Tibial artery (tissue), 4 donors: Measurements from ENCODE around the gene UPF3A.
"Not testable (repeated sequence)": the region's sequence is repeated elsewhere in the genome, so short reads cannot be mapped to it uniquely, and the experiment has no call there.

Experiments
- DNase-seq, 2 donors: peaks; one replicate each; pipeline ENCODE4 v3.0.0-alpha.2; 2019
- H3K27ac ChIP-seq, 2 donors: fragments of 200-600 bp; sonication (generic) in 1 of 2; 1 replicate in 1 of 2; 2 replicates in 1 of 2; pipeline ENCODE4 v1.5.1; 2018 to 2019; ENCODE audit warnings: mild to moderate bottlenecking in 1 of 2
- H3K27me3 ChIP-seq, 2 donors: fragments of 200-600 bp; sonication (generic) in 1 of 2; one replicate each; pipeline versions ENCODE4 v1.5.1 to v1.6.0; 2016 to 2019
- H3K36me3 ChIP-seq, 3 donors: fragments of 200-600 bp; sonication (generic) in 2 of 3; one replicate each; pipeline ENCODE4 v1.5.1; 2016 to 2019; ENCODE audit warnings: mild to moderate bottlenecking in 2 of 3
- H3K4me1 ChIP-seq, 4 donors: fragments of 200-600 bp; sonication (generic) in 2 of 4; 1 replicate in 3 of 4; 2 replicates in 1 of 4; pipeline ENCODE4 v1.5.1; 2016 to 2019
- H3K4me3 ChIP-seq, 2 donors: fragments of 200-600 bp; sonication (generic) in 1 of 2; 1 replicate in 1 of 2; 2 replicates in 1 of 2; pipeline ENCODE4 v1.5.1; 2018 to 2019; ENCODE audit warnings: mild to moderate bottlenecking in 2 of 2
- H3K9me3 ChIP-seq, 3 donors: fragments of 200-600 bp; sonication (generic) in 1 of 3; one replicate each; pipeline ENCODE4 v1.5.1; 2016 to 2019
- CTCF ChIP-seq, 2 experiments: fragments of 200-600 bp in 1 of 2; fragments of 450-650 bp in 1 of 2; IDR thresholded peaks; one replicate each; pipeline ENCODE4 v1.5.1; 2017 to 2019; ENCODE audit warnings: antibody characterized with exemption in 2 of 2, mild to moderate bottlenecking in 1 of 2, moderate library complexity in 1 of 2
- intact Hi-C: fragments of 100-400 bp; cut with DNase I; formaldehyde crosslinking; loops from one replicate; pipeline ENCODE4 v1.15.0; 2023; ENCODE audit warnings: low total_unique reads

The UPF3A gene

GRCh38 chr13:114248011-114248410 lies 33.4 kb upstream of the UPF3A start:
- Histone ChIP-seq H3K4me3 (no peak overlapping the region), H3K9me3 (no peaks in the 10 kb centered on the region), H3K36me3 (peaks cover 82 to 100% (median 94%) of the 10 kb centered on the region in 3 donors), H3K27me3 (no peaks in the 10 kb centered on the region), H3K27ac (no peak overlapping the region), H3K4me1 (no peaks in the 10 kb centered on the region)
- no peak for TF ChIP-seq CTCF (IDR thresholded peaks at IDR 0.05)
- no peak for DNase-seq
- intact Hi-C loops: no loop called here

GRCh38 chr13:114249077-114249476 lies 32.3 kb upstream of the UPF3A start:
- H3K4me1 ChIP-seq: no peaks in the 10 kb centered on the region
- DNase-seq: no peak
- peaks cover 82 to 96% (median 86%) of the 10 kb centered on the region in 3 donors for H3K36me3 ChIP-seq
- no peak overlapping the region for H3K27ac ChIP-seq
- intact Hi-C loops: no loop called here
- TF ChIP-seq CTCF (IDR thresholded peaks at IDR 0.05): no peak
- H3K4me3 ChIP-seq: no peak overlapping the region
- no peaks in the 10 kb centered on the region for H3K27me3 ChIP-seq
- H3K9me3 ChIP-seq: no peaks in the 10 kb centered on the region

GRCh38 chr13:114251639-114252440 lies 29.6 kb upstream of the UPF3A start:
- H3K9me3 ChIP-seq, H3K27me3 ChIP-seq, intact Hi-C loops, DNase-seq, H3K4me1 ChIP-seq, H3K27ac ChIP-seq, H3K4me3 ChIP-seq: not testable (repeated sequence)
- peaks cover 79 to 90% (median 87%) of the 10 kb centered on the region in 3 donors for H3K36me3 ChIP-seq

- intact Hi-C loops: no loop called here
- H3K4me3 ChIP-seq: no peak overlapping the region
- no peak for DNase-seq
- H3K27me3 ChIP-seq: no peaks in the 10 kb centered on the region
- H3K27ac ChIP-seq: no peak overlapping the region
- H3K9me3 ChIP-seq: no peaks in the 10 kb centered on the region
- peaks cover 80 to 90% (median 90%) of the 10 kb centered on the region in 3 donors for H3K36me3 ChIP-seq
- H3K4me1 ChIP-seq: no peaks in the 10 kb centered on the region
- no peak for TF ChIP-seq CTCF (IDR thresholded peaks at IDR 0.05)
Measured at GRCh38 chr13:114256547-114256946, 24.9 kb upstream of the UPF3A start.

GRCh38 chr13:114257014-114257413 lies 24.4 kb upstream of the UPF3A start:
- Histone ChIP-seq H3K36me3 (peaks cover 78 to 90% (median 88%) of the 10 kb centered on the region in 3 donors), H3K9me3 (no peaks in the 10 kb centered on the region), H3K4me3 (no peak overlapping the region), H3K4me1 (no peaks in the 10 kb centered on the region), H3K27ac (no peak overlapping the region), H3K27me3 (no peaks in the 10 kb centered on the region)
- intact Hi-C loops: no loop called here
- TF ChIP-seq CTCF (IDR thresholded peaks at IDR 0.05): no peak
- DNase-seq: no peak

- no peak for TF ChIP-seq CTCF (IDR thresholded peaks at IDR 0.05)
- peaks cover 81 to 92% (median 90%) of the 10 kb centered on the region in 3 donors for H3K36me3 ChIP-seq
- H3K4me1 ChIP-seq: no peaks in the 10 kb centered on the region
- no peak for DNase-seq
- no peaks in the 10 kb centered on the region for H3K27me3 ChIP-seq
- no peak overlapping the region for H3K27ac ChIP-seq
- no peaks in the 10 kb centered on the region for H3K9me3 ChIP-seq
- no peak overlapping the region for H3K4me3 ChIP-seq
- intact Hi-C loops: no loop called here
Measured at GRCh38 chr13:114258589-114258988, 22.8 kb upstream of the UPF3A start.
